Esophagus muscularis mucosa (tissue), 4 donors: Measurements from ENCODE around the gene LAMA5.

Experiments
- EP300 ChIP-seq: sonication (generic); formaldehyde crosslinking; IDR thresholded peaks from one replicate; pipeline ENCODE4 v1.6.1; 2017; ENCODE audit warnings: antibody characterized with exemption
- POLR2AphosphoS5 ChIP-seq, 2 donors: sonication (generic); formaldehyde crosslinking; IDR thresholded peaks; one replicate each; pipeline ENCODE4 v1.6.1; 2017; ENCODE audit warnings: antibody characterized with exemption in 2 of 2
- TF ChIP-seq, protein P1 (sequence below), 3 experiments: fragments of 200-600 bp in 2 of 3; fragments of 450-650 bp in 1 of 3; sonication (generic) in 2 of 3; IDR thresholded peaks; one replicate each; pipeline ENCODE4 v1.5.1; 2017 to 2019; ENCODE audit warnings: antibody characterized with exemption in 3 of 3, mild to moderate bottlenecking in 2 of 3, moderate library complexity in 1 of 3

DNA sequence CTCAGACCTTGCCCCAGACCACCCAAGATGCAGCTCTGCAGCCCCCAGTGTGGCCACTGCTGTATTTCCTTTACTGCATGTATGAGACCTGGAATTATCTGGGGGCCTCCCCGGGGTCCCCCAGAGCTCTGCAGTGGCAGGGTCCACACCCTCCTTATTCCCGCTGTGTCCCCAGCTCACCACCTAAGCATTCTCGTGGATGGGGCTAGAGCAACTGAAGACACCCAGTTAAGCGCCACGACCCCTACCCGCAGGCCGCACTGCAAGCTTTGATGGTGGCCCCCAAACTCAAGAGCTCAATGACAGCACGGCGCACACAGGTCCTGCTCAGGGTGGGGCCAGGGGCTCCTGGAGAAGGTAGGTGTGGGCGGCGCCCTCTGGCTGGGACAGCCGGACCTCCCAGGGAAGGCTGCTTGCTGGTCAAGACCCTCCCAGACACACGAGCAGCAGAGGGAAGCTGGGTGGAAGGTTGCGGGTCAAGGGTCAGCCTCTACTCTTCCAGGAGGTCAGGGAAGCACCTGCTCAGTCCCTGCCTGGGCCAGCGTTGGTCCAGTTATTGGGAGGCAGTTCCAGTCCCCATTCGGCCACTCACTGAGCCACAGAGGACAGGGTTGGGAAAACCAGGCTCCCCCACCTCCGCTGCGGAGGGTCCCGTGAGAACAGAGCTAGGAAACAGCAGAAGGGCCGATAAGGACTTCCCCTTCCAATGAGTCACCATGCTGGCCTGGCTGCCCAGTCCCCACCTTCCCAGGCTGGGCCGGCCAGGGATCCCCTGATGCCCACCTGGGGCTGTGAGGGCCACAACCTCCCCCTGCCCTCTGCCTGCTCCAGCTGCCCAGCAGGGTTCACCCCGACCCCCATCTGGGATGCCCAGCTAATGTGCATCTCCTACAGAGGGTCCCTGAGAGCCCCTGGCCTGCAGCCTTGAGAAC, 2.9 kb downstream of the LAMA5 start:
- TF ChIP-seq, protein P1, sequence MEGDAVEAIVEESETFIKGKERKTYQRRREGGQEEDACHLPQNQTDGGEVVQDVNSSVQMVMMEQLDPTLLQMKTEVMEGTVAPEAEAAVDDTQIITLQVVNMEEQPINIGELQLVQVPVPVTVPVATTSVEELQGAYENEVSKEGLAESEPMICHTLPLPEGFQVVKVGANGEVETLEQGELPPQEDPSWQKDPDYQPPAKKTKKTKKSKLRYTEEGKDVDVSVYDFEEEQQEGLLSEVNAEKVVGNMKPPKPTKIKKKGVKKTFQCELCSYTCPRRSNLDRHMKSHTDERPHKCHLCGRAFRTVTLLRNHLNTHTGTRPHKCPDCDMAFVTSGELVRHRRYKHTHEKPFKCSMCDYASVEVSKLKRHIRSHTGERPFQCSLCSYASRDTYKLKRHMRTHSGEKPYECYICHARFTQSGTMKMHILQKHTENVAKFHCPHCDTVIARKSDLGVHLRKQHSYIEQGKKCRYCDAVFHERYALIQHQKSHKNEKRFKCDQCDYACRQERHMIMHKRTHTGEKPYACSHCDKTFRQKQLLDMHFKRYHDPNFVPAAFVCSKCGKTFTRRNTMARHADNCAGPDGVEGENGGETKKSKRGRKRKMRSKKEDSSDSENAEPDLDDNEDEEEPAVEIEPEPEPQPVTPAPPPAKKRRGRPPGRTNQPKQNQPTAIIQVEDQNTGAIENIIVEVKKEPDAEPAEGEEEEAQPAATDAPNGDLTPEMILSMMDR (IDR thresholded peaks at IDR 0.05) = no peak
- TF ChIP-seq POLR2AphosphoS5 (IDR thresholded peaks at IDR 0.05) = no peak
- no peak for TF ChIP-seq EP300
